NOMO-1 (cell line): ENCODE results near the gene HBZ.
"Not testable (repeated sequence)": the region's sequence is repeated elsewhere in the genome, so short reads cannot be mapped to it uniquely, and the experiment has no call there.

Experiments used
- DNase-seq, 2 experiments: peaks; one replicate each; lab custom pipeline; 2025; ENCODE audit not compliant: unreplicated experiment in 2 of 2; lab: John Stamatoyannopoulos, UW

Gene HBZ

GRCh38 chr16:164134-164823 is 11.8 kb downstream of the HBZ start:
- not testable (repeated sequence) for DNase-seq

- no peak for DNase-seq
Observed at GRCh38 chr16:164827-165538, 12.5 kb downstream of the HBZ start.

GRCh38 chr16:165539-166374 is 13.3 kb downstream of the HBZ start, which contains the start of gene HBM:
HBM (plus strand) TSS chr16:165978; CDS start chr16:165998, 20 bp downstream.
- DNase-seq: no peak

- no peak for DNase-seq
Observed at GRCh38 chr16:166375-167121, 14.1 kb downstream of the HBZ start.

- no peak for DNase-seq
Observed at GRCh38 chr16:167122-167690, 14.8 kb downstream of the HBZ start.

GRCh38 chr16:168424-168823 is 16.0 kb downstream of the HBZ start:
- DNase-seq: no peak

- no peak for DNase-seq
Observed at GRCh38 chr16:169014-169413, 16.6 kb downstream of the HBZ start.

GRCh38 chr16:170088-170507 is 17.7 kb downstream of the HBZ start:
- not testable (repeated sequence) for DNase-seq

- no peak for DNase-seq
Observed at GRCh38 chr16:170788-171187, 18.3 kb downstream of the HBZ start.

- DNase-seq: not testable (repeated sequence)
Observed at GRCh38 chr16:172374-172941, 20.0 kb downstream of the HBZ start, which contains the start of gene HBA2. HBA2 (plus strand) TSS chr16:172876; CDS start chr16:172913, 37 bp downstream.

GRCh38 chr16:173211-173854 is 20.9 kb downstream of the HBZ start:
- DNase-seq: not testable (repeated sequence)

- not testable (repeated sequence) for DNase-seq
Observed at GRCh38 chr16:173928-174769, 21.7 kb downstream of the HBZ start.

GRCh38 chr16:175011-175949 is 22.8 kb downstream of the HBZ start:
- DNase-seq: no peak

- DNase-seq: not testable (repeated sequence)
Observed at GRCh38 chr16:176006-176405, 23.6 kb downstream of the HBZ start.

GRCh38 chr16:176477-177382 is 24.3 kb downstream of the HBZ start, which contains the start of gene HBA1:
HBA1 (plus strand) TSS chr16:176680; CDS start chr16:176717, 37 bp downstream.
- not testable (repeated sequence) for DNase-seq

GRCh38 chr16:177394-177822 is 25.0 kb downstream of the HBZ start:
- peak; percentile 90 to 100 for DNase-seq
